Astrocyte of the hippocampus (primary cell): ENCODE measurements around the gene RERE.

ENCODE experiments used
- DNase-seq: peaks from one replicate; pipeline ENCODE4 v3.0.0; 2011; ENCODE audit warnings: low read depth, low spot score

Gene RERE

GRCh38 chr1:8334106-8334851 lies 483.2 kb downstream of the RERE start:
- DNase-seq: no peak

GRCh38 chr1:8333246-8333987 lies 484.0 kb downstream of the RERE start:
- no peak for DNase-seq

- no peak for DNase-seq
These were observed 484.6 kb downstream of the RERE start for GRCh38 chr1:8332806-8333205.

GRCh38 chr1:8330271-8331125 lies 486.9 kb downstream of the RERE start:
- DNase-seq: no peak

GRCh38 chr1:8329858-8330257 lies 487.6 kb downstream of the RERE start:
- no peak for DNase-seq

- no peak for DNase-seq
These were observed 488.0 kb downstream of the RERE start for GRCh38 chr1:8329439-8329838.

GRCh38 chr1:8328271-8328670 lies 489.2 kb downstream of the RERE start:
- DNase-seq: no peak

- DNase-seq: no peak
These were observed 491.2 kb downstream of the RERE start for GRCh38 chr1:8326265-8326664.

- no peak for DNase-seq
These were observed 491.7 kb downstream of the RERE start for GRCh38 chr1:8325771-8326170.

GRCh38 chr1:8324176-8324810 lies 493.1 kb downstream of the RERE start:
- DNase-seq: no peak

GRCh38 chr1:8323706-8324105 lies 493.7 kb downstream of the RERE start:
- no peak for DNase-seq

- no peak for DNase-seq
These were observed 495.8 kb downstream of the RERE start for GRCh38 chr1:8321612-8322011.

- peak; percentile 25 for DNase-seq
These were observed 499.0 kb downstream of the RERE start for GRCh38 chr1:8318436-8318835.

GRCh38 chr1:8317647-8318381 lies 499.6 kb downstream of the RERE start, which contains the start of gene SLC45A1:
Gene SLC45A1 (plus strand): TSS chr1:8318114. CDS start chr1:8324330, 6,216 bp downstream.
- DNase-seq: peak; percentile 84

GRCh38 chr1:8315573-8316475 lies 501.6 kb downstream of the RERE start:
- DNase-seq: no peak

- peak; percentile 92 for DNase-seq
These were observed 502.8 kb downstream of the RERE start for GRCh38 chr1:8314346-8315280.

- no peak for DNase-seq
These were observed 504.2 kb downstream of the RERE start for GRCh38 chr1:8313231-8313630.
